Body of pancreas (tissue), 4 donors: ENCODE results near the gene LARP1.

Source experiments
- CTCF ChIP-seq, 7 experiments: fragments of 450-650 bp in 4 of 7; fragments of 200-600 bp in 3 of 7; sonication (generic) in 3 of 7; IDR thresholded peaks; one replicate each; pipeline ENCODE4 v1.5.1; 2016 to 2019; ENCODE audit warnings: antibody characterized with exemption in 7 of 7
- POLR2A ChIP-seq, 3 donors: fragments of 450-650 bp; IDR thresholded peaks; one replicate each; pipeline ENCODE4 v1.6.1; 2016; ENCODE audit warnings: antibody characterized with exemption in 3 of 3, mild to moderate bottlenecking in 2 of 3

DNA sequence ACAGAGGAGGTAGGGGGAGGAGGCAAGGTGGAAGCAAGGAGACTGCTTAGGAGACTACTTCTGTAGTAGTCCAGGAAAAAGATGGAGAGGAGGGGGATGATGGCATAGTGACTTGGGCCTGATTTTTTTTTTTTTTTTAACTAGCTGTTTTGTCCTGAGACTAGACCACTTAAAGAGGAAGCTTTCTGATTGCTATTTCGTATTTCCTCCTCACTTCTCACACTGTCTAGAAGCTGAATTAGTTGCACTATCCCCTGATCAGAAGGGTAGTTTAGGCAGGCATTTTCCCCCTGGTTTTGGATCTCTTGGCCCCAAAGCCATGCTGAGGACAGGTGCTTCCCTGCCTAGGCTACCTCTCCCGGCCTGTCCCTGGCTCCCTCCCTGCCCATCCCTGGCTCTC is 14.9 kb downstream of the LARP1 start:
- no peak for TF ChIP-seq POLR2A (IDR thresholded peaks at IDR 0.05)
- no peak for TF ChIP-seq CTCF (IDR thresholded peaks at IDR 0.05)
